GM18519 (cell line): ENCODE results near the gene PDCD1LG2.
"Not testable (repeated sequence)": the region's sequence is repeated elsewhere in the genome, so short reads cannot be mapped to it uniquely, and the experiment has no call there.

Experiments used
- ATAC-seq: cut with Tn5 transposase; IDR thresholded peaks from one replicate; pipeline ENCODE4 v1.9.1; 2021; ENCODE audit warnings: mild to moderate bottlenecking, moderate library complexity; ENCODE audit not compliant: unreplicated experiment, low FRiP score

Gene PDCD1LG2

DNA sequence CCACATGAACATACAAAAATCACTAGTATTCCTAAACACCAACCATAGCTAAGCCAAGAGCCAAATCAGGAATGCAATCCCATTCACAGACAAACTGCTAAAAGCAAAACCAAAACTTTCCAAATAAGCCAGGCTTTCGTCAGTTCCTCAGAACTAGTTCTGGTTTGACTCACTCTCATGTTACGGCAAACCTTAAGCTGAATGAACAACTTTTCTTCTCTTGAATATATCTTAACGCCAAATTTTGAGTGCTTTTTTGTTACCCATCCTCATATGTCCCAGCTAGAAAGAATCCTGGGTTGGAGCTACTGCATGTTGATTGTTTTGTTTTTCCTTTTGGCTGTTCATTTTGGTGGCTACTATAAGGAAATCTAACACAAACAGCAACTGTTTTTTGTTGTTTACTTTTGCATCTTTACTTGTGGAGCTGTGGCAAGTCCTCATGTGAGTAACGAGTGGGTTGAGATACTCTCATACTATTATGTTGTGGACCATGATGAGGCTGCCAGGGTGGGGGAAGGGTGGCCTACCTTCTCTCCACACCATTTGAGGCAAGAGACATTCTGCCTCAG, at the start of gene PDCD1LG2:
Gene PDCD1LG2 (plus strand): TSS at position 172 of the 572 bp plus-strand sequence. CDS start 12,016 bp downstream, outside the sequence.
- peak; percentile 69 for ATAC-seq

DNA sequence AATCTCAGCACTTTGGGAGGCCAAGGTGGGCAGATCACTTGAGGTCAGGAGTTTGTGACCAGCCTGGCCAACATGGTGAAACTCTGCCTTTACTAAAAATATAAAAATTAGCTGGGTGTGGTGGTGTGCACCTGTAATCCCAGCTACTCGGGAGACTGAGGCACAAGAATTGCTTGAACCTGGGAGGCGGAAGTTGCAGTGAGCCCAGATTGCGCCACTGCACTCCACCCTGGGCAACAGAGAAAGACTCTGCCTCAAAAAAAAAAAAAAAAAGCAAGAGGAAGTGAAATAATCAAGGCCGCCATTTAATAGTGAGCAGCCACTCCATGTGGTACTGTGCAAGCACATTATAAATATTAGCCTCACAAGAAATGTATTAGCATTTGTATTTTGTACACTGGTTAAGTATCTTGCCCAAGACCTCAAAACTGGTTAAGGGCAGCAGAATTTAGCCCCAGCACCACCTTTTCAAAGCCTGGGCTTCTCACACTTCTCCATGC, 45.5 kb upstream of the PDCD1LG2 start:
- ATAC-seq, result not testable (repeated sequence)

DNA sequence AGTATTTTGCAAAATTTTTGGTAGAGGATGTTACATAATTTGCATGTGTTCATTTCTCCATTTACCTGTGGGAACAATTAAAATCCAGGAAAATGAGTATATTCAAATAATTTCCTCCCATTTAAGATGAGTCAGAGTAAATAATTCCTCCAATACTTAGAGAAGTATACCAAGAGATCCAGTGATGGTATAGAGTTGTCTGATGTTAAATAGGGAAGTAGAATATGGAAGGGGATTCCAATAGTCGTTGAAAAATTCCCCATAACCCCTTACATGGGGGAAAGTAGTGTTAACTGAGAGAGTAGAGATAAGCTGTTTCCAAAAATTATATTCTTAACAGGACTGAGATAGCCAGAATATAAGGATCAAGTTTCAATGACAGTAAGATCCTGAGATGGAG, 44.3 kb upstream of the PDCD1LG2 start:
- no peak for ATAC-seq

DNA sequence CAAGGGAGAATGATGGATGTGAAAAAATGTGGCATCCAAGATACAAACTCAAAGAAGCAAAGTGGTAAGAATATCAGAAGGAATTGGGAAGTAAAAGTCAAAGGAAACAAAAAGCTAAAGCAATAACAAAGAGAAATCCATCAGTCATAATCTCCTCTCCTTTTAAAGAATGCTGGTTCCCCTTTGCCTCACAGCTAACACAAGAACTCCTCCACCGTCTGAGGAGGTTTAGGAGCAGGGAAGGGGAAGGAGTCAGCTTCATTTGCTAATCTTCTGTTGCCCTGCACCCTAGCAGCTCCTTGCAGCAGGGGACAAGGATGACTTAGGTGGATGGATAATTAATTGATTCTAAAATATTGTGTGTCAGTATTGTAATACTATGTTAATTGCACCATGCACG, 43.6 kb upstream of the PDCD1LG2 start:
- no peak for ATAC-seq

DNA sequence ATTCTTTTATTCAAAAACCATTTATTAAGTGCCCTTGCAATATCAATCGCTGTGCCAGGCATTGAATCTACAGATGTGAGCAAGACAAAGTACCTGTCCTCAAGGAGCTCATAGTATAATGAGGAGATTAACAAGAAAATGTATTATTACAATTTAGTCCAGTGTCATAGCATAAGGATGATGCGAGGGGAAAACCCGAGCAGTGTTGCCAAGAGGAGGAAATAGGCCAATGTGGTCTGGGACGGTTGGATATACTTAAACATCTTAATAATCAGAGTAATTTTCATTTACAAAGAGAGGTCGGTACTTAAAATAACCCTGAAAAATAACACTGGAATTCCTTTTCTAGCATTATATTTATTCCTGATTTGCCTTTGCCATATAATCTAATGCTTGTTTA, 41.5 kb upstream of the PDCD1LG2 start:
- no peak for ATAC-seq

DNA sequence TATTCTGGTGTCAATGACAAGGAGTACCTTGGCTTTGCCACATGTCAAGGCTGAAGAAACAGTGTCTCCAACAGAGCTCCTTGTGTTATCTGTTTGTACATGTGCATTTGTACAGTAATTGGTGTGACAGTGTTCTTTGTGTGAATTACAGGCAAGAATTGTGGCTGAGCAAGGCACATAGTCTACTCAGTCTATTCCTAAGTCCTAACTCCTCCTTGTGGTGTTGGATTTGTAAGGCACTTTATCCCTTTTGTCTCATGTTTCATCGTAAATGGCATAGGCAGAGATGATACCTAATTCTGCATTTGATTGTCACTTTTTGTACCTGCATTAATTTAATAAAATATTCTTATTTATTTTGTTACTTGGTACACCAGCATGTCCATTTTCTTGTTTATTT, 40.2 kb upstream of the PDCD1LG2 start:
- no peak for ATAC-seq

DNA sequence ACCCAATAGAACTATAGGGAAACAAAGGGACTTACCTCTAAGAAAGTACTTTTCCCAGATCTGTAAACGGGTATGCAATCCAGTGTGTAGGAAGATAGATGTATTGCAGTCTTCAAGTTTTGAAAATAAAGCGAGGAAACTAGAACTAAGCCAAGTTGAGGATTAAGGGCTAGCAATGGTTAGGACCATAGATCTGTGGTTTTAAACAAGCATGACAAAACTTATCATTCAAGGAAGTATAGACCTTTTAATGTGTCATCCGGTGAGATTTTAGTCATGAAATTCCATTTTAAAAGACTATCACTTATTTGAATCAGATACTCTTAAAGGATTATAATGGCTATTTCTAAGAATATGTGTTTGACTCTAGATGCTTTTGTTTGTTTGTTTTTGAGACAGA, 39.5 kb upstream of the PDCD1LG2 start:
- ATAC-seq, result no peak

DNA sequence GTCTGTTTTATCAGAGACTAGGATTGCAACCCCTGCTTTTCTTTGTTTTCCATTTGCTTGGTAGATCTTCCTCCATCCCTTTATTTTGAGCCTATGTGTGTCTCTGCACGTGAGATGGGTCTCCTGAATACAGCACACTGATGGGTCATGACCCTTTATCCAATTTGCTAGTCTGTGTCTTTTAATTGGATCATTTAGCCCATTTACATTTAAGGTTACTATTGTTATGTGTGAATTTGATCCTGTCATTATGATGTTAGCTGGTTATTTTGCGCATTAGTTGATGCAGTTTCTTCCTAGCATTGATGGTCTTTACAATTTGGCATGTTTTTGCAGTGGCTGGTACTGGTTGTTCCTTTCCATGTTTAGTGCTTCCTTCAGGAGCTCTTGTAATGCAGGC, 34.7 kb upstream of the PDCD1LG2 start:
- ATAC-seq, result not testable (repeated sequence)

DNA sequence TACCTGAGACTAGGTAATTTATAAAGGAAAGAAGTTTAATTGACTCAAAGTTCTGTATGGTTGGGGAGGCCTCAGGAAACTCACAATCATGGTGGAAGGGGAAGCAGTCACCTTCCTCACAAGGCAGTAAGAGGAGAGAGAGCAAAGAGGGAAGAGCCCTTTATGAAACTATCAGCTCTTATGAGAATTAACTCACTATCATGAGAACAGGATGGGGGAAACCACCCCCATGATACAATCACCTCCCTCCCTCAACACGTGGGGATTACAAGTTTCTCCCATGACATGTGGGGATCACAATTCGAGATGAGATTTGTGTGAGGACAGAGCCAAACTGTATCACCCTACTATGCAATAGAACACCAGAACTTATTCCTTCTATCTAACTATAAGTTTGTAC, 32.1 kb upstream of the PDCD1LG2 start:
- ATAC-seq, result no peak

DNA sequence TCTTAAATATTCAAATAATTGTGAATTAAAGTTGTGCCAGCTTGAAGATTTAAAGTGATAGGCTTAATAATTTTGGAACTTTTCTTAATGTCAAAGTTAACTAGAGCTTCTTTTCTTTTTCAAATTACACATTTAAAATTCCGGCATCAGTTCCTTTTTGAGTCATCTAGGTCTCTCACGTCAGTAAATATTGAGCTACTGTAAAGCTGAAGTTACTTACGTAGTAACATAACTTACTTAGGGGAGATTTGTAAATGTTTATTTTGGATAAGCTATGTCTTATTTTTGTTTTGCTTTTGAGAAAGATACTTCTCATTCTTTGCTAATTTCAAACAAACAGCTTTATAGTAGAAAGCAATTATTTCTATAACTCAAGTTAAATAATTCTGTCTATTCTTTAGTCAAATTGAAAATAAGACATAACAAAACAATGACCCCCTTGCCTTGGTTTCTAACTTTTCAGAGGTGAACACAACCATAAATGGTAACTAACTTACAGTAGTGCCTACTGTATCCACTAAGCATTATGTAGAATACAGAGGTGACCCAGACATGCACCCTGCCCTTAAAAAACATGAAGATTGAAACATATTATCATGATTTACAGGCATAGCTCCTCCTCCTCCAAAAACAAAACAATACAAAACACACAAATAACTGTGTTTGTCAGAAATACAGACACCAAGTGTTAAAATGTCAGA, 30.2 kb upstream of the PDCD1LG2 start:
- ATAC-seq, result peak; percentile 38

DNA sequence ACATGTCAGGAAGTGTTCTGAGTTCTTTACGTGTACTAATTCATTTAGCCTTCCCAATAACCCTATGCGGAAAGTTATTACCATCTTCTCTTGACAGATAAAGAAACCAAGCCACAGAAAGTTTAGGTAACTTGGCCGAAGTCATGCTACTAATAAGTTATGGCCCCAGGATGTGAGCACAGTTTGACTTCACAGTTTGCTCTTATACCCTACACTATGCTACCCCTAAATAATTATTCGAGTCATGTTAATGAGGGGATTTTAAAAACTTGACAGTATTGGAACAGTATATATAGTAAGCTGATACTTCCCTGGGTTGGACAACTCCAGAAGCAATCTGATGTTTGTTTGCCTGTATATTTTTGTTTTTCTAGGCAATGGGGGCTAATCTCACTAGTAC, 29.4 kb upstream of the PDCD1LG2 start:
- no peak for ATAC-seq

DNA sequence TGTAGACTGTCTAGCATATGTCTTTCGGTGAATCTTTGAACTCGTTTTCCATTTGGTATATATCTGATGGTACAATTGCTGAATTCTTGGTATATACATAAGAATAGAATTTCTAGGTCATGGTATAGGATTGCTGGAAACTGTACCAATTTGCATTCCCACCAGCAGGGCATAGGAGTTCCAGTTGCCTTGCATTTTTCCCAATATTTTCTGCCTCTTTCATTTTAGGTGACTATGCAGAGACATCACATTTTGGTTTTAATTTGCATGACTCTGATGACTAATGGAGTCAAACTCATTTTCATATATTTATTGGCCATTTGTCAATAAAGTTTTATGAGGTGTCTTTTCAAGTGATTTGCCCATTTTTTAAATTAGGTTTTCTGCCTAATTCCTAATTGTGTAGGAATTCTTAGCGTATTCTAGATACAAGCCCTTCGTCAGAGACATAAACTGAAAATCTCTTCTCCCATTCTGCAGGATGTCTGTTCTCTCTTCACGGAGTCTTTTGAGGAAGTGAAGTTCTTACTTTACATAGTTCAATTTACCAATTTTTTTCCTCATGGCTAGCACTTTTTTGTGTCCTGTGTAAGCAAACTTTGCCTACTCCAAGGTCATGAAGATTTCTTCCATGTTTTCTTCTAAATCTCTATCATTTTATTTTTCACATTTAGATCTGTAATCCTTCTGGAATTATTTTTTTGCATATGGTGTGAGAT, 28.9 kb upstream of the PDCD1LG2 start:
- ATAC-seq, result no peak

DNA sequence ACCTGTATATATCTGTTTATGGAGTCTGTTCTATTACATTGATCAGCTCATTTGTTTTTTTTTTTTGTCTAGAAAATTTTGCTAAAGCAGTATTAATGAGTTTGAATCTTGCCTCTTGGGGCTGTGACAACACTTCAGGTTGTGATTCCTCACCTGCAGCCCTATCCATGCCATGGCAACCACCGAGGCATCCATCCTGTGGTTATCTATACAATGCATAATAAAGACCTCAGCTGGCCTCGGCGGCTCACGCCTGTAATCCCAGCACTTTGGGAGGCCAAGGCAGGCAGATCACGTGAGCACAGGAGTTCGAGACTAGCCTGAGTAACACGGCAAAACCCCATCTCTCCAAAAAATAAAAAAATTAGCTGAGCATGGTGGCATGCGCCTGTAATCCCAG, 28.1 kb upstream of the PDCD1LG2 start:
- no peak for ATAC-seq

DNA sequence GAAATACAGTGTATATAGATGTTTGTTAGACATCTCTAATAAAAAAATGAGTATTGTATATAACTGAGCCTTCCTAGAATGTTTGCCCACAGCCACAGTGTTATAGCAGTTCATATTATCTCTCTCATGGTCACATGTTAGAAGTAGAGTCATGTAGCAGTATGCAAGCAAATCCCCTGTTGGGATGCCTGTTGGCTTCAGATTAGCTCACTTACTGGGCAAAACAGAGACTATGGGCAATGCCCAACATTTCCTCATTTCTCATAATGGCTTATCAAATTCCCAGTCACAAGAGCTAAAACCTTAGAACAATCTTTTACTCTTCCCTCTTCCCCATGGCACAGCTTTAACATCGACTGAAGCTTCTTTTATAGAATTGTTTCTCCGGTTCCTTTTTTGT, 27.0 kb upstream of the PDCD1LG2 start:
- ATAC-seq, result no peak

DNA sequence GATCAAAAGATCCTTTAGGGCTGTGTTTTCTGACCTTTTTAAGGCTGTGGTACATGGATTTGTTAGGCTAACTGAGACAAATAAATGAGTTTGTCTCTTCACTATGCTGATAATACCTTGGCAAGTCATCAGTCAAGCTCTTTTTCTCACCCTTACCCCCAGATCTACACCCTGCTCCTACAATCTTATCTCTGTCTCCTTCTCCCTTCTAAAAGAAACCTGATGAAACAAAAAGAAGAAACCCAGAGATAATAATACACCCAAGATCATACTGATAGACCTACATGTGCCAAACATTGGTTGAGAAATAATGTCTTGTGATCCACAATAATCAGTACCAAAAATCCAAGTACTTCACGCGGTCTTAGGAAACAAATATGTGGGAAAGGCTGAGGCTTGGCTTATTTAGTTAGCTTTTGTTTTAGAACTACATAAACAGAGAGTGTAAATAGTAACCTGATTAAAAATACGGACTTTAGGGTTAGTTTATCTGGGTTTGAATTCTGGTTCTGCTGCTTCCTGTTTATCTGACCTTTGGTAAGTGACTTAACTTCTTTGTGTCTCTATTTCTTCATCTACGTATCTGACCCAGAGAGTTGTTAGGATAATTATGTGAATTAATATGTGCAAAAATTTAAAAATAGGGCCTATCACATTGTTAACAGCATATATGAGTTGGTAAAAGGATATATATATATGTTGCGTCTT, 24.8 kb upstream of the PDCD1LG2 start:
- ATAC-seq, result no peak

DNA sequence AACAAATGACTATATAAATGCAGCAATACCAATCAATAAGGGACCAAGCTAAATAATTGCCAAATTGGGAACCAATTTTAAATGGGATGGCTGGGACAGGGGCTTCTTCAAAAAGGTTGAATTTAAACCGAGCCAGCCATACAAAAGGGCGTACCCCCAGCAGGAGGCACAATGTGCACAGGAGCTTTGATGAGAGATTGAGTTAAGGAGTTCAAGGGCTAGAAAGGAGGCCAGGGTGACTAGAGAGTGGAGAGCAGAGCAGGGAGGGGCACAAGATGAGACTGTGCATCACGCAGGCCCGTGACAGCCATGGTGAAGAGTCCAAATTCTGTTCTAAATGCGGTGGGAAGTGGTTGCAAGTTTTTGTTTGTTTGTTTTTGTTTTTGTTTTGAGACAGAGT, 23.3 kb upstream of the PDCD1LG2 start:
- no peak for ATAC-seq

DNA sequence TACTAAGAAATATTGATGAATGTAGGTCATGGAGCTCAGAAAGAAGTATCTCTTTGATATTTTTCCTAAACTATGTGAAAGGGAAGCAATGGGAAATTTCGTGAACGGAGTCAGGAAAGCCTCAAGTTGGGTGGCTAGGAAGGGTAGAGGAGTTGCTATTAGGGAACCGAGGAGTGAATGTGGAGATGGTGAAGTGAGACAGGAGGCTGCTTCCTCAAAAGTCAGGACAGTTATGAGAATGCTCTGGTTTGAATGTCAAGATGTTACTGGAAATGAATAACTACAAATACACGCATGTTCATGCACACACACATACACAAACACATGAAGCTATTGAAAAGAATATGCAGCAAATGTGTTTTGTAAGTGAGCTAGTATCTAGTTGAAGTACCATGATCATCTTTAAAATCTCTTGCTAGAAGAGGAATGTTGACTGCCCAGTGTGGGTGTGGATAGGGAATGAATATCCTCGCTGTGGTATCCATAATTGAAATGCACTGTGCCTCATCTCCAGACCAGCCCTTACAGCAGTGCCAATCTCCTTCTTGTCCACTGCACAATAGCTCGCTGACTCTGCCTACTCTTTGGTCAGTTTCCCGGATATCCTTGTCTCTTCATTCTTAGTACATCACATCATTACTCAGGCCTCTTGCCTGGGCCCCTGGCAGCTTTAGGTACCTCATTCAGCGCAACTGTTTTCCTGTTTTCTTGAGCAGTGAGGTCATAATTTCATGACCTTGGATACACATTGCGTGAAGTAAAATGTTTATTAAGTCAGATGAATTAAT, 21.9 kb upstream of the PDCD1LG2 start:
- ATAC-seq, result no peak

DNA sequence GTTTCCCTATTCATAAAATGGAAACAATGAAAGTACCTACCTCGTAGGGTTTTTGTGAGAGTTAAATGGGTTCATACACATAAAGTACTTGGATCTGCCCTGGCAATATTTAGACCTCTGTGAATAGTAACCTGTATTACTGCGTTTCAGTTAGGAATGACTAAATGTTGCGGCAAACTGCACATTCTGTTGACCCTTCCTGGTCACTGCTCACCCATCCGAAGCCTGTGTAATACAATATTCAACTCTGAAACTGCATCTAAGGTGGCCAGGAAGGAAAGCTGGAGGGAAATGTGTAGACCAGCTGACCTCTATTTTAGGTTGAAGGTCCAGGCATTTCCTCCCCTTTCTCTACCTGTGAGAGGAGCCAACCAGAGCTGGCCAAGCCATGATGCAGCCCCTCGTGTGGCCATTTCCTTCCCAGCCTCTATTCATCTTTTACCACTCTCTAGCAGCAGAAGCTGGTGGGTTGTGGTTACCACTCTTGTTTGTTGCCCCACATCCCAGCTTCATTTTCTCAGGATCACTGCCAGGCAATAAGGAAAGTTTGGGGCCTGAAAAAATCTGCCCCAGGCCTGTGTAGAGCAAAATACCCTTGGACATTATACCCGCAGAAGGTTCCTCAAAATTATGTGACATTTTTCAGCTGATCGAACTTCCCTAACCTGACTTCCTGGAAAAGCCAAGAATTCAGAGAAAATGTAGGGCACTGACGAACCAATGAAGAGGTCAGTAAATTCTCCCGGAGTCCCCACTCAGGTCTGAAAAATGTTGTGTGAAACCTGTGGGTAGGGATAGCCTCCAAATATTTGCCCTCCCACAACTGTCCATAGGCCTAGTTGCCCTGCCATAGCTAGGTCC, 20.5 kb upstream of the PDCD1LG2 start:
- no peak for ATAC-seq

DNA sequence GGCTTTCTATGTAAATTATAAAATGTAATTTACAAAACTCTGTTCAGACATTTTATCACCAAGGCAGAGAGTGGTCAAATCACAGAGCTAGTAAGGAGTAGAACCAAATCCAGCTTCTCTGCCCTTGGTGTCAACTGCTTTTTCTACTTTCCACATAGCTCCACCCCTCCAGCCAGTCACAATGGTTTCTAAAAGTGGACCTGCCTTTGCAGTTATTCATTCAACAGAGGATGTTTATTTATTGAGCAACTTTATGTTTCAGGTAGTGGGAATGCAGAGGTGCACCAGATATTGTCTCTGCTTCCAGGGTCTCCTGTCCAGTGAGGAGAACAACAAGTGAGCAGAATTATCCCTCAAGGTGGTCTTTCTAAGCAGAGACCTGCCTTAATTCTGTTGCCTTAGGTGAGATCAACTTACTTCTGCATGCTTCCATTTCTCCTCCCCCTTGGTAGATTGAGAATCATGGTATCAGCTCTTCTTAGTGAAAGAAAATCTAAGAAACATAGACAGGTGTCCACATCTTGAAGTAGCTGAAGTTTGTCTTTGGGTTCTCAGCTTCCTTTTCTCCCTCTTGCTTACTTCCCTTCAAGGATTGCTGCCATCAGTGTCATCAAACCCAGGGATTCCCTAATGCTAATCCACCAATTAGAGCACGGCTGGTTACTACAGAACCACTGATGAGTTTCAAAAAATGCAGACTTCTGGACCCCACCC, 17.2 kb upstream of the PDCD1LG2 start:
- peak; percentile 1 for ATAC-seq
